ENCODE results near the gene ZCCHC7. TPM values are rescaled to one million over a fixed set of nuclear protein-coding genes. Genes with fewer than 3 reads are reported as not detected.

Gene ZCCHC7
- total RNA-seq, 1 donor from 2014 or later, result 20.4 TPM

DNA sequence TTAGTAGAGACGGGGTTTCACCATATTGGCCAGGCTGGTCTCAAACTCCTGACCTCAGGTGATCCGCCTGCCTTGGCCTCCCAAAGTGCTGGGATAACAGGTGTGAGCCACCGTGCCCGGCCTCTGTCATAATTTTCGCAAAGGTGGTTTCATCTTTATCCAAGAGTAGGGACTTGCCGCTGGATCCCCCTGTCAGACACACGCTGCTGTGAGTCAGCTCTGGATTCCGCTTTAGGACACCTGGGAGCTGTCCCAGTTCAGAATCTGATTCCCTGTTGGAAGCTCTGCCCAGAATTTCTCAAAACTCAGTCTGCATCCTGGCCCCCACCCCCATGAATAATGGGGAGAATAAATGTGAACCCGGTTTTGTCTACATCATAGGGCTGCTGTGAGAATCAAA is 284.2 kb downstream of the ZCCHC7 start:
- H3K36me3 ChIP-seq, result no peaks in the 10 kb centered on the region
- intact Hi-C loops (cut with DNase I), result no loop called here
- no peaks in the 10 kb centered on the region for H3K9me3 ChIP-seq
- no peaks in the 10 kb centered on the region for H3K27me3 ChIP-seq (ENCODE audit: low read depth)
- no peak overlapping the region for H3K27ac ChIP-seq
- no peak for DNase-seq
- TF ChIP-seq, protein P1, sequence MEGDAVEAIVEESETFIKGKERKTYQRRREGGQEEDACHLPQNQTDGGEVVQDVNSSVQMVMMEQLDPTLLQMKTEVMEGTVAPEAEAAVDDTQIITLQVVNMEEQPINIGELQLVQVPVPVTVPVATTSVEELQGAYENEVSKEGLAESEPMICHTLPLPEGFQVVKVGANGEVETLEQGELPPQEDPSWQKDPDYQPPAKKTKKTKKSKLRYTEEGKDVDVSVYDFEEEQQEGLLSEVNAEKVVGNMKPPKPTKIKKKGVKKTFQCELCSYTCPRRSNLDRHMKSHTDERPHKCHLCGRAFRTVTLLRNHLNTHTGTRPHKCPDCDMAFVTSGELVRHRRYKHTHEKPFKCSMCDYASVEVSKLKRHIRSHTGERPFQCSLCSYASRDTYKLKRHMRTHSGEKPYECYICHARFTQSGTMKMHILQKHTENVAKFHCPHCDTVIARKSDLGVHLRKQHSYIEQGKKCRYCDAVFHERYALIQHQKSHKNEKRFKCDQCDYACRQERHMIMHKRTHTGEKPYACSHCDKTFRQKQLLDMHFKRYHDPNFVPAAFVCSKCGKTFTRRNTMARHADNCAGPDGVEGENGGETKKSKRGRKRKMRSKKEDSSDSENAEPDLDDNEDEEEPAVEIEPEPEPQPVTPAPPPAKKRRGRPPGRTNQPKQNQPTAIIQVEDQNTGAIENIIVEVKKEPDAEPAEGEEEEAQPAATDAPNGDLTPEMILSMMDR (IDR thresholded peaks at IDR 0.05), result no peak
- H3K4me3 ChIP-seq, result no peak overlapping the region
- H3K4me1 ChIP-seq, result no peaks in the 10 kb centered on the region
- ATAC-seq, result no peak

DNA sequence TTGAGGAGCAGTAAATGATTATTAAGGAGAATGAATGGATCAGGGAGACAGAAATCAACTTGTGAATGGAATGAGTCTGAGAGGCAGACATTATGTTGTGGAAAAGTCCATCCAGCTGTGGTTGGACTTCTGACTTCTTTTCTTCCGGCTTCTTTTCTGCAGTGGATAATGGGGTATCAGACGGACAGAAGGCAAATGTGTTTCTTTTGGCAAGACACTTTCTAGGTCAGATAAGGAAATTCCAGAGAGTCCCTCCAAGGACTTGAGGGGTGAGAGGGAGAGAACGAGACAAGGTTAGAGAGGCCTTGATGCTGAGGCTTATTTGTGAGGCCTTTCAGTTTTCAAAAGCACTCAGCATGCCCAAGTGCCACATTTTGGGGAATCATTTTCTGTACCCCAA is 285.0 kb downstream of the ZCCHC7 start:
- TF ChIP-seq, protein P1 (IDR thresholded peaks at IDR 0.05), result no peak
- H3K36me3 ChIP-seq, result no peaks in the 10 kb centered on the region
- DNase-seq, result no peak
- intact Hi-C loops (cut with DNase I), result no loop called here
- no peak overlapping the region for H3K4me3 ChIP-seq
- peak; percentile 45 to 50 for ATAC-seq
- H3K27me3 ChIP-seq (ENCODE audit: low read depth), result no peaks in the 10 kb centered on the region
- H3K4me1 ChIP-seq, result no peaks in the 10 kb centered on the region
- H3K27ac ChIP-seq, result no peak overlapping the region
- H3K9me3 ChIP-seq, result no peaks in the 10 kb centered on the region

DNA sequence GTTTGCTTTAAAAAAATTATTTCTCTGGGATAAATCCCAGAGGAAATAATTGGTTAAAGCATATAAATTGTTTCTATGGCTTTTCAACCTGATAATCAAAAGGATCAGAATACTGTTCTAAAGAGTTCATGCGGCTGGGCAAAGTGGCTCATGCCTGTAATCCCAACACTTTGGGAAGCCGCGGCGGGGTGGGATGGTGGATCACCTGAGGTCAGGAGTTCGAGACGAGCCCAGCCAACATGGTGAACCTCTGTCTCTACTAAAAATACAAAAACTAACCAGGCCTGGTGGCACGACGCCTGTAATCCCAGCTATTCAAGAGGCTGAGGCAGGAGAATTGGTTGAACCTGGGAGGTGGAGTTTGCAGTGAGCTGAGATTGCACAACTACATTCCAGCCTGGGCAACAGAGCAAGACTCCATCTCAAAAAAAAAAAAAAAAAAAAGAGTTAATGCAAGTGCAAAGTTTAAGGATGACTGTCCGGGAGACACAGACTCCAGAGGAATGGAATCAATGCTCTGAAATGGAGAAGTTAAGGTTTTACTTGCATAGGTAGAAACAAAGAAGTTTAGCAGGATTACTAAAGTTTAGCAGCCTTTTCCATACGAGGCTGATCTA is 285.5 kb downstream of the ZCCHC7 start:
- DNase-seq (no peak), ATAC-seq (no peak)
- H3K27me3 ChIP-seq (ENCODE audit: low read depth), result no peaks in the 10 kb centered on the region
- H3K9me3 ChIP-seq, result no peaks in the 10 kb centered on the region
- TF ChIP-seq, protein P1 (IDR thresholded peaks at IDR 0.05), result no peak
- no peaks in the 10 kb centered on the region for H3K4me1 ChIP-seq
- H3K4me3 ChIP-seq, result no peak overlapping the region
- H3K27ac ChIP-seq, result no peak overlapping the region
- intact Hi-C loops (cut with DNase I), result no loop called here
- H3K36me3 ChIP-seq, result no peaks in the 10 kb centered on the region

DNA sequence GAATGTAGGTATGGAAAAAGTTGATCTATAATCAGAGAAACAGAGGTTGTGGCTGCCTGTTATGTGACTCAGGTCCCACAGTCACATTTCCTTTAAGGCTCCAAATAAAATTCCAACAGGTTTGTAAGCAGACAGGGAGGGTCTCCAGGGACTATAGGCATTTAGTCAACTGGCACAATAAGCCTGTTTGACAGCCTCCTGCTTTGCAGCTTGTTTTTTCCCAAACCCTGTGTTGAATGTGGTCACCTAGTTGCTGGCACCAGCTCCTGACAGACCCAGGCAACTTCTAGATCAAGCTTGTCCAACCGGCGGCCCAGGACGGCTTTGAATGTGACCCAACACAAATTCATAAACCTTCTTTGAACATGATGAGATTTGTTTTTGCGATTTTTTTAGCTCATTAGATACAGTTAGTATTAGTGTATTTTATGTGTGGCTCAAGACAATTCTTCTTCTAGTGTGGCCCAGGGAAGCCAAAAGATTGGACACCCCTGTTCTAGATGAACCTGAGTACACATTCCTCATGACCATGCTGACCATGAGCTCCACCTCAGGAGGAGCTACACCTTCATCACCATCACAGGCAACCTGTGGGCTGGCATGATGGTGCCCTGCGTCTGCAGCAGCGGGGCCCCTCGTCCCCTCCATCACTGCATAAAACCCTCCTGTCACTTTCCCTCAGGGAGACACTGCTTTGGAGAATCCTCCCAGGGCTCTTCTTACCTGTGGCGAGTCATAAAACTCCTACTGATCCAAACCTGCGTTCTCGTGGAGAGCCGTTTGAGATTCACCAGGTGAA is 286.4 kb downstream of the ZCCHC7 start:
- H3K4me1 ChIP-seq, result no peaks in the 10 kb centered on the region
- no peak overlapping the region for H3K27ac ChIP-seq
- DNase-seq (no peak), ATAC-seq (no peak)
- TF ChIP-seq, protein P1 (IDR thresholded peaks at IDR 0.05), result no peak
- H3K9me3 ChIP-seq, result no peaks in the 10 kb centered on the region
- no peaks in the 10 kb centered on the region for H3K27me3 ChIP-seq (ENCODE audit: low read depth)
- H3K36me3 ChIP-seq, result no peaks in the 10 kb centered on the region
- H3K4me3 ChIP-seq, result no peak overlapping the region
- intact Hi-C loops (cut with DNase I), result no loop called here

DNA sequence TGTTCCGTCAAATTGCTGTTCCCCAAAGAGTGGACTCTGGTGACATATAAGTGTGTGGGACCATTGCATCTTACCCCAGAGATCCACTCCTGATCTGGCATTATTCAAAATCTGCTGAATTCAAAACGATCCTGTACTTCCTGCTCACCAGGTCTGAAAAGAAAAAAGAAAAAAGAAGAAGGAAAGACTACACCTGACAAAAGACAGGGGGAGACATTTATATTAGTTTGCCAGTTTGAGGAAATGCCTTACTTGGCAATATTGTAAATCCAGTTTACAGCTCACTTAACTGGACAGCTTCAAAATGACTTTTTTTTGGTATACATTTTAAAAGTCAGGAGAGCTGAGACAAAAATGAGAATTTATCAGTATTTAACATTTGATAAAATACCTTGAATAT is 287.1 kb downstream of the ZCCHC7 start:
- no peaks in the 10 kb centered on the region for H3K27me3 ChIP-seq (ENCODE audit: low read depth)
- intact Hi-C loops (cut with DNase I), result no loop called here
- H3K27ac ChIP-seq, result no peak overlapping the region
- H3K36me3 ChIP-seq, result no peaks in the 10 kb centered on the region
- no peak overlapping the region for H3K4me3 ChIP-seq
- no peaks in the 10 kb centered on the region for H3K9me3 ChIP-seq
- DNase-seq, result no peak
- ATAC-seq, result no peak
- TF ChIP-seq, protein P1 (IDR thresholded peaks at IDR 0.05), result no peak
- no peaks in the 10 kb centered on the region for H3K4me1 ChIP-seq

Other genes starting within 250 kb of the ZCCHC7 start
- 0.18 TPM for gene PAX5, start 86.3 kb upstream of the ZCCHC7 start, total RNA-seq

Measured in lower lobe of right lung (tissue), 2 donors.